HEK293T (cell line): Measurements from ENCODE around the gene SCGN.

ENCODE experiments used
- CTCF ChIA-PET: fragments of 350-600 bp; formaldehyde crosslinking; extraction: SDS; loops from one replicate; lab custom pipeline; 2021; ENCODE audit warnings: antibody characterized with exemption, inconsistent platforms; lab: Yijun Ruan, JAX
- POLR2A ChIA-PET: fragments of 350-600 bp; formaldehyde crosslinking; extraction: SDS; loops from one replicate; lab custom pipeline; 2020; ENCODE audit warnings: antibody characterized with exemption, inconsistent platforms; lab: Yijun Ruan, JAX
- DNase-seq: peaks from one replicate; pipeline ENCODE4 v3.0.0; 2012; ENCODE audit warnings: mixed read lengths; ENCODE audit errors: extremely low spot score
- ARNT ChIP-seq: fragments of 450-650 bp; IDR thresholded peaks from 2 replicates; pipeline ENCODE4 v1.6.1; 2017; ENCODE audit warnings: mild to moderate bottlenecking
- BHLHE40 ChIP-seq: fragments of 450-650 bp; IDR thresholded peaks from 2 replicates; pipeline ENCODE4 v1.6.1; 2016; ENCODE audit warnings: mild to moderate bottlenecking, moderate library complexity, borderline replicate concordance
- CTBP1 ChIP-seq: fragments of 450-650 bp; IDR thresholded peaks from 2 replicates; pipeline ENCODE4 v1.6.1; 2016; ENCODE audit warnings: borderline replicate concordance
- ELF4 ChIP-seq: fragments of 450-650 bp; IDR thresholded peaks from 2 replicates; pipeline ENCODE4 v1.6.1; 2017; ENCODE audit warnings: antibody characterized with exemption
- FOXA1 ChIP-seq: fragments of 450-650 bp; IDR thresholded peaks from 2 replicates; pipeline ENCODE4 v1.6.1; 2016; ENCODE audit warnings: mild to moderate bottlenecking
- FOXK2 ChIP-seq: fragments of 450-650 bp; IDR thresholded peaks from 2 replicates; pipeline ENCODE4 v1.6.1; 2016; ENCODE audit warnings: mild to moderate bottlenecking
- FOXM1 ChIP-seq: fragments of 450-650 bp; IDR thresholded peaks from 2 replicates; pipeline ENCODE4 v1.6.1; 2017; ENCODE audit warnings: mild to moderate bottlenecking, borderline replicate concordance
- HDGF ChIP-seq: fragments of 450-650 bp; IDR thresholded peaks from 2 replicates; pipeline ENCODE4 v1.6.1; 2017; ENCODE audit warnings: antibody characterized with exemption, borderline replicate concordance
- L3MBTL2 ChIP-seq: fragments of 450-650 bp; conservative IDR thresholded peaks from 2 replicates; pipeline ENCODE4 v1.6.1; 2016; ENCODE audit warnings: mild to moderate bottlenecking
- LEF1 ChIP-seq: fragments of 450-650 bp; IDR thresholded peaks from 2 replicates; pipeline ENCODE4 v1.6.1; 2017; ENCODE audit warnings: mild to moderate bottlenecking, borderline replicate concordance
- NFRKB ChIP-seq: fragments of 450-650 bp; IDR thresholded peaks from 2 replicates; pipeline ENCODE4 v1.6.1; 2016; ENCODE audit warnings: mild to moderate bottlenecking, moderate library complexity
- PKNOX1 ChIP-seq: fragments of 450-650 bp; IDR thresholded peaks from 2 replicates; pipeline ENCODE4 v1.6.1; 2016
- SP1 ChIP-seq: fragments of 450-650 bp; IDR thresholded peaks from 2 replicates; pipeline ENCODE4 v1.6.1; 2017
- SUZ12 ChIP-seq: fragments of 450-650 bp; IDR thresholded peaks from 2 replicates; pipeline ENCODE4 v1.6.1; 2016; ENCODE audit warnings: mild to moderate bottlenecking
- TARDBP ChIP-seq: fragments of 450-650 bp; IDR thresholded peaks from 2 replicates; pipeline ENCODE4 v1.6.1; 2016
- ZNF384 ChIP-seq: fragments of 450-650 bp; IDR thresholded peaks from 2 replicates; pipeline ENCODE4 v1.6.1; 2016

The SCGN gene

GRCh38 chr6:25655723-25656122 is 3.7 kb downstream of the SCGN start:
- DNase-seq: no peak
- ChIA-PET CTCF (no interaction called here), POLR2A (no interaction called here)
- no peak for TF ChIP-seq NFRKB
- no peak for TF ChIP-seq PKNOX1
- no peak for TF ChIP-seq BHLHE40
- no peak for TF ChIP-seq FOXA1
- no peak for TF ChIP-seq LEF1
- no peak for TF ChIP-seq FOXM1

- ChIA-PET POLR2A (no interaction called here), CTCF (no interaction called here)
- TF ChIP-seq FOXM1 (no peak), NFRKB (no peak), HDGF (no peak), ZNF384 (no peak), SUZ12 (no peak), PKNOX1 (no peak), L3MBTL2 (no peak), LEF1 (no peak), FOXA1 (no peak), TARDBP (no peak), ELF4 (no peak), ARNT (no peak), SP1 (no peak)
- DNase-seq: no peak
These were observed 7.8 kb downstream of the SCGN start for GRCh38 chr6:25659633-25660368.

GRCh38 chr6:25660512-25660911 is 8.5 kb downstream of the SCGN start:
- ChIA-PET POLR2A (no interaction called here), CTCF (no interaction called here)

GRCh38 chr6:25661129-25661779 is 9.2 kb downstream of the SCGN start:
- ChIA-PET POLR2A (no interaction called here), CTCF (no interaction called here)
- TF ChIP-seq PKNOX1: no peak
- no peak for TF ChIP-seq L3MBTL2
- TF ChIP-seq ELF4: no peak
- TF ChIP-seq FOXA1: no peak
- TF ChIP-seq LEF1: no peak
- no peak for TF ChIP-seq ARNT
- no peak for TF ChIP-seq SP1
- no peak for TF ChIP-seq CTBP1
- no peak for TF ChIP-seq NFRKB
- no peak for TF ChIP-seq BHLHE40
- no peak for TF ChIP-seq HDGF
- no peak for TF ChIP-seq FOXK2
- no peak for TF ChIP-seq TARDBP
- DNase-seq: no peak

More at GRCh38 chr6:25660512-25660911, 8.5 kb downstream of the SCGN start:
- no peak for DNase-seq
- TF ChIP-seq FOXK2: no peak
- TF ChIP-seq ARNT: no peak
- TF ChIP-seq SP1: no peak
- no peak for TF ChIP-seq ZNF384
- TF ChIP-seq PKNOX1: no peak
- no peak for TF ChIP-seq SUZ12
- no peak for TF ChIP-seq NFRKB
- no peak for TF ChIP-seq BHLHE40
- TF ChIP-seq TARDBP: no peak

GRCh38 chr6:25665455-25665854 is 13.4 kb downstream of the SCGN start:
- TF ChIP-seq SP1 (no peak), NFRKB (no peak), ARNT (no peak), FOXM1 (no peak), CTBP1 (no peak), FOXA1 (no peak), FOXK2 (no peak), BHLHE40 (no peak), PKNOX1 (no peak), TARDBP (no peak), HDGF (no peak), ZNF384 (no peak), SUZ12 (no peak), L3MBTL2 (no peak), LEF1 (no peak), ELF4 (no peak)
- ChIA-PET POLR2A (no interaction called here), CTCF (no interaction called here)
- DNase-seq: no peak
